Stimulated activated CD4-positive, alpha-beta T cell treated with anti-CD3 and anti-CD28 coated beads, TNF-alpha, amount 100 ng/mL, for 48 hours (primary cell): ENCODE results near the gene NSD1.
"Not testable (repeated sequence)": the region's sequence is repeated elsewhere in the genome, so short reads cannot be mapped to it uniquely, and the experiment has no call there.

Experiments
- DNase-seq, 3 donors: peaks; one replicate each; pipeline ENCODE4 v3.0.0-alpha.2; 2020; ENCODE audit warnings: low read depth in 3 of 3

Gene NSD1

GRCh38 chr5:177231479-177232250 is 98.1 kb downstream of the NSD1 start:
- DNase-seq = no peak

DNA sequence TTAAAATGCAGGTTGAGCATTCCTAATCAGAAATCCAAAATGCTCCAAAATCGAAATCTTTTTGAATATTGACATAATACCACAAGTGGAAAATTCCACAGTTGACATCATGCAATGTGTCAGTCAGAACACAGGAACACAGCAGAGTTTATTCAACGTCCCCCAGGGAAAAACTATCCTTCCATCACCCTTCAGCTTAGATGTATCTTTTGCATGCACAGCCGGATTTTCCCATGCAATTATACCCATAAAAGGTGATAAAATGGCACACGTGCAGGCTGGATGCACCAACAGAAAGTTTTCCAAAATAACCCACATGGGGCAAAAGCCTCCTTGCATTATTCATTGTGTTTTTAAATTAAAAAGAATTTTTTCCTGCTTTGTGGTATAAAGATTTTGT is 98.8 kb downstream of the NSD1 start:
- no peak for DNase-seq

GRCh38 chr5:177232761-177233160 is 99.2 kb downstream of the NSD1 start:
- DNase-seq = no peak

DNA sequence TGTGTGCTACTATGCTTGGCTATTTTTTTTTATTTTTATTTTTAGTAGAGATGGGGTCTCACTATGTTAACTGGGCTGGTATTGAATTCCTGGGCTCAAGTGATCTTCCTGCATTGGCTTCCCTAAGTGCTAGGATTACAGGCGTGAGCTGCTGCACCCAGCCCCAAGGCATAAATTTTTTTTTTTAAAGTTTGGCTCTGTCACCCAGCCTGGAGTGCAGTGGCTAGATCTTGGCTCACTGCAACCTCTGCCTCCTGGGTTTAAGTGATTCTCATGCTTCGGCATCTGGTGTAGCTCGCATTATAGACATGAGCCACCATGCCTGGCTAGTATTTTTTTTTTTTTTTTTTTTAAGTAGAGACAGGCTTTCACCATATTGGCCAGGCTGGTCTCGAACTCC is 99.6 kb downstream of the NSD1 start:
- no peak for DNase-seq

DNA sequence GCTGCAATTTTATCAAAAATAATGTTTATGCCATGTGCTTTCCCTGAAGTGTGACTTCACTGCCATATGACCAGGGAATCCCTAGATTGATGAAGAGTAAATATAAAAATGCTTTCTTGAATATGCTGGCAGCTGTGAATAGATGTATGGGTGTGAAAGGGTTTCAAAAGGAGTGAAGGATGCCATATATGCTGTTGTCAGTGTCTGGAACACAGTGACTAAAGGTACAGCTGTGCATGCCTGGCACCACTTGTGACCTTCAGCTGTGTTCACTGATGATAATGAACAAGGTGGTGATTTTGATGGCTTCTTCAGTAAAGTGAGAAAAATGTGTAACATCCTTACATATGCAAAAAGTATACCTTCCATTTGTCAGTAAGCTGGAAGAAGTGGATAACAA is 100.2 kb downstream of the NSD1 start:
- DNase-seq = no peak

- DNase-seq = no peak
These were observed 101.3 kb downstream of the NSD1 start for GRCh38 chr5:177234841-177235240.

- DNase-seq = no peak
These were observed 108.2 kb downstream of the NSD1 start for GRCh38 chr5:177241768-177242167.

DNA sequence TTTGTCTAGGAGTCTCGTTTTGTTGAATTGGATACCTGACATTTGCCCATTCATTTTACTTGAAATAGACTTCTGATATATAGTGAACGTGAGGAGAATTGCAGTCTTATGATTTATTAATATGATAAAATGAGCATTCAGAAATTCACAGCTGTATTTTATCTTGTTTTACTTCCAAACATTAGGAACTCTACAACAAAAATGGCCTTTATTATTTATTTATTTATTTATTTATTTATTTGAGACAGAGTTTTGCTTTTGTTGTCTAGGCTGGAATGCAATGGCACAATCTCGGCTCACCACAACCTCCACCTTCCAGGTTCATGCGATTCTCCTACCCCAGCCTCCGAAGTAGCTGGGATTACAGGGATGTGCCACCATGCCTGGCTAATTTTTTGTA is 108.7 kb downstream of the NSD1 start:
- DNase-seq = no peak

DNA sequence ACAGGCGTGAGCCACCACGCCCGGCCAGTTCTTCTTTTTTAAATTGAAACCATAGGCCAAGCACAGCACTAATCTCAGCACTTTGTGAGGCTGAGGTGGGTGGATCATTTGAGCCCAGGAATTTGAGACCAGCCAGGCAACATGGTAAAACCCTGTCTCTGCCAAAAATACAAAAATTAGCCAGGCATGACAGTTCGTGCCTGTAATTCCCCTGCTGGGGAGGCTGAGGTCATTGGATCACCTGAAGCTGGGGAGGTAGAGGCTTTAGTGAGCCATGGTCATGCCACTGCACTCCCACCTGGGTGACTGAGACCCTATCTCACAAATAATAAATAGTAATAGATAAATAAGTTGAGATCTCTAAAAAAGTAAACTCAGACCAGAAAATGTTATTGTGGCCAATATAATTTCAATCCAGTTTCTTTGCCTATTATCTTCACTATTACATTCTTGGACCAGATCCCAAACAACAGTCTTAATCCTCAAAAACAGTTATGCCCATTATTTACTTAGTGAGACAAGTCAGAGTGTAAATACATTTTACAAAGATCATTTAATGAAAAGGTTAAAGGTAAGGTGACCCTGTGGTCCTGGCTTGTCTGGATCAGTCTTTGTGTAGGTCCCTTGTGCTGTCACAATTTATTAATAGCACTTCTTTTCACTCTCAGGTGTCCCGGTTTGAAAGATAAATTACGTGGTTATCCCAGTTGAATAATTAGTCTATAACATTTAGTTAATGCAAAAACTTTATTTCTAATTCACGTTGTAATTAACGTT is 116.4 kb downstream of the NSD1 start:
- no peak for DNase-seq

DNA sequence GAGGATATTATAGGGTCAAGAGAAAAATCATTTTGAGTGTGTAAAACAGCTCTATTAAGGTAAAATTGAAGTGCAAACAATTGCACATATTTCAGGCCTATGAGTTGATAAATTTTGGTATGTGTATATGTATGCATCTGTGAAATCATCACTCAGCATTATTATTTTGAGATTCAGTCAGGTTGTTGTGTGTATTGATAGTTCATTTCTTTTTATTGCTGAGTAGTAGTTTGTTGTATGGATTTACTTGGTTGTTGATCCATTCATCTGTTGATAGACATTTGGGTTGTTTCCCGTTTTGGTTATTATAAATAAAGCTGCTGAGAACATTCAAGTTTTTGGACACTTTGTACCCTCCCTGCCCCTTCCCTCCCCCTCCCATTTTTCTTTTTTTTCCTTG is 119.7 kb downstream of the NSD1 start:
- no peak for DNase-seq

DNA sequence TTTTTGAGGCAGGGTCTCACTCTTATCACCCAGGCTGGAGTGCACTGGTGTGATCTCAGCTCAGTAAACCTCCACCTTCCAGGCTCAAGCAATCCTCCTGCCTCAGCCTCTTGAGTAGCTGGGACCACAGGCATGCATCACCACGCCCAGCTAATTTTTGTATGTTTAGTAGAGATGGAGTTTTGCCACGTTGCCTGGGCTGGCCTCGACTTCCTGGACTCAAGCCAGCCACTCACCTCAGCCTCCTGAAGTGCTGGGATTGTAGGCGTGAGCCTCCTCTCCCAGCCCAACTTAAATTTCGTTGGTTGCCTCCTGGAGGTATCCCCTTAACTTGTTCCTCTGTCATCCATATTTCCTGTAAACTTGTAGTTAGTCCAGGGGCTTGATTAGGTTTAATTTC is 122.7 kb downstream of the NSD1 start:
- DNase-seq = no peak

- not testable (repeated sequence) for DNase-seq
These were observed 125.1 kb downstream of the NSD1 start for GRCh38 chr5:177258711-177259110.

DNA sequence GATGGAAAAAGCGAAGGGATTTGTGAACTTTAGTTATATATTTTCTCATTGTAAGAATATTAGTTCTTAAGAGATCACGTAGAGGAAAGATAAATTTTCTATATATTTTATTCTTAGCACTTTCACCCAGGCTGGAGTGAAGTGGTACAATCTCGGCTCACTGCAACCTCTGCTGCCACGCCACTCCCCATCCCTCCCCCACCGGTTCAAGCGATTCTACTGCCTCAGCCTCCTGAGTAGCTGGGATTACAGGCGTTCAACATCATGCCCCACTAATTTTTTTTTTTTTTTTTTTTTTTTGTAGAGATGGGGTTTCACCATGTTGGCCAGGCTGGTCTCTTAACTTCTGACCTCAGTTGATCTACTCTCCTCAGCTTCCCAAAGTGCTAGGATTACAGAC is 127.4 kb downstream of the NSD1 start:
- no peak for DNase-seq

- DNase-seq = no peak
These were observed 127.9 kb downstream of the NSD1 start for GRCh38 chr5:177261510-177261909.

DNA sequence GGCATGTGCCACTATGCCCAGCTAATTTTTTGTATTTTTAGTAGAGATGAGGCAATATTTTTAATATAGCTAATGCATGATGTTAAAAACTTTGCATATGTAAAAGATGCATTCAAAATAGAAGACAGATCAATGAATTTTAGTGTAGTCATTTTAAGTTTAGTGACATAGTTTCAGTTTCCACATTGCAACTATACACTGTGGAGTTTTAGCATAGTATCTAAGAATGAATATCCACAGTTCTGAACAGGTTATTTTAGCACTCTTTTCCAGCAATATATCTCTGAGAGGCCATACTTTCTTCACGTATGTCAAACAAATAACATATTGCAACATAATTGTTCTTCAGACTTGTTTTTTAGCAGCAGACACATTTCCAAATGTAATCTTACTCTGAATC is 130.6 kb downstream of the NSD1 start:
- no peak for DNase-seq

- no peak for DNase-seq
These were observed 131.8 kb downstream of the NSD1 start for GRCh38 chr5:177265395-177265794.

DNA sequence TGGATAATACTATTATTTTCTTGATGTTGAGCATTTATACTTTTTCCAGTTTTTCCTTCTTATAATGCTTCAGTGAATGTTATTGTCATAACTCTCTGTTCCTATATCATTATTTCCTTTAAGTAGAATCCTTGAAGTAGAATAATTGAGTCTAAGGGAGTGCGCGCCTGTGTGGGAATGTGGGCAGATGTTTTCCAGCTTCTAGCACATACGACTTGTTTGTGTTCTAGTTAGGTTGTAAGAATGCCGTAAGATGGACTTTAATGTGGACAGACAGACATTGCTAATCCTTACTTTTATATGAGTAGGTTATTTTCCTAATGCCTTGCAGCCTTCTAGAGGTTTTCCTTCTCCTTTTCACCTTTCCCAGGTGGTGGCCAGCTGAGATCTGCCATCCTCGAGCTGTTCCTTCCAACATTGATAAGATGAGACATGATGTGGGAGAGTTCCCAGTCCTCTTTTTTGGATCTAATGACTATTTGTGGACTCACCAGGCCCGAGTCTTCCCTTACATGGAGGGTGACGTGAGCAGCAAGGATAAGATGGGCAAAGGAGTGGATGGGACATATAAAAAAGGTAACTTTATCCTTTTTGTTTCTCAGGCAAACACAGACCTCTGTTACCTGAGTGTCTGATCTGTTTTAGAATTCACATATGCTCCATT is 135.8 kb downstream of the NSD1 start:
- no peak for DNase-seq

- DNase-seq = no peak
These were observed 136.4 kb downstream of the NSD1 start for GRCh38 chr5:177269976-177270375.

DNA sequence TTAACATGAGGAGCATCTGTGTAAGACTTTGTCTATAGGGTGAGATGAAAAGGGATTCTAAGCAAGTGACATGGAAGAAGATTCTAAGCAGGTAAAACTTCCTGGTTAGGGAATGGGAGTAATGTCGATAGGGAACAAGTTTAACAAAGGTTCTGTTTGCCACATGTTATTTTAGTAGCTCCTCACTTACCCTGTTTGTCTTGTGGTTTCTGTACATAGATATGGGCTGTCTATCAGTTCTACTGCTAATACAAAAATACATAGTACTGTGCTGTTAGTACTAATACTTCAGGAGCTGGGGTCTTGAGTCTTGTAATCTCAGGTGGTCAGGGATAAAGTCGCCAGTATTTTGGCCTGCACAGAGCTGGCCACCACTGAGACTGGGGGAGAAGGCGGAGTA is 137.1 kb downstream of the NSD1 start:
- no peak for DNase-seq

GRCh38 chr5:177271113-177271512 is 137.5 kb downstream of the NSD1 start:
- no peak for DNase-seq

DNA sequence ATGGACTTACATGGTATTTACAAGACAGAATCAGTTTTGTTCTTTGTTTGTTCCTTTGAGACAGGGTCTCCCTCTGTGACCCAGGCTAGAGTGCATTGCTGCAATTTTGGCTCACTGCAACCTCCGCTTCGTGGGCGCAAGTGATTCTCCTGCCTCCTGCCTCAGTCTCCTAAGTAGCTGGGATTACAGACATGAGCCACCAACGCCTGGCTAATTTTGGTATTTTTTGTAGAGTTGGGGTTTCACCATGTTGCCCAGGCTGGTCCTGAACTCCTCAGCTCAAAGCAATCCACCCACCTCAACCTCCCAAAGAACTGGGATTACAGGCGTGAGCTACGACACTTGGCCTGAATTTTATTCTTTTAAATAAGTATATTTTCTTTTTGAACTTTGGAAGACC is 142.3 kb downstream of the NSD1 start:
- no peak for DNase-seq

DNA sequence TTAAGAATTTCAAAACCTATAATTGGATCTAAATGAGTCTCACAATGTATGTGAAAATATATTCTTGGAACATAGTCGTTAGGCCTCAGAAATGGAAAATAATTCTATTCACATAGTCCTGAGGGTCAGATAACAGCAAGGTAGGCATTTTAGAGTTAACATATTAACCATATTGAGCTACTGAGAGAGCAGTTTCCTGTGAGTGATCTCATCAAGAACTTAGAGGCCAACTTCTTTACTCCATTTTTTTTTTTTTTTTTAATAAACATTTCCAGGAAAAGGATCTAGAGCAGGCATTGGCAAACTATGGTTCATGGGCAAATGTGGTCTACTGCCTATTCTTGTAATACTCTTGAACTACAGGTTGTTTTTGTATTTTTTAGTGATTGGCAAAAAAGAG is 143.3 kb downstream of the NSD1 start:
- no peak for DNase-seq

GRCh38 chr5:177288191-177288590 is 154.6 kb downstream of the NSD1 start:
- no peak for DNase-seq
